Measurements from ENCODE around the gene NCAM2.
"Not testable (repeated sequence)": the region's sequence is repeated elsewhere in the genome, so short reads cannot be mapped to it uniquely, and the experiment has no call there.

NCAM2 gene

GRCh38 chr21:21345872-21346271, 347.7 kb downstream of the NCAM2 start:
- DNase-seq = no peak

DNA sequence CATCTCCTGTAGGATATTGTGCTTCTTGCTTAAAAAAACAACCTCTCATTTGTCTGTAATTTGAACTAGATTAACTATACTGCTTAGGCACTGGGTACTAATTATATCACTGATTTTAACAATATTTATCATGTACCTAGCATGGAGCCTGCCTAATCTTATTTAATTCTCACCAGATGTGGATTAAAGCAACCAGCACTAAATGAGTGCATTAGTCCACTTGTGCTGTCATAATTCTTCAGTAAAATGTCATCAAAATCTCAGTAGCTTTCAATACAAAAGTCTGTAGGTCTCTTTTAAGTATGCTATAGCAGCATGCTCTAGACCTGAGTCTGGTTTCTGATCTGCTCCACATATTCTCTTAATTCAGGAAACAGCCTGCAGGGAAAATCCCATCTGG, 368.1 kb downstream of the NCAM2 start:
- no peak for DNase-seq

- DNase-seq = no peak
Observed at GRCh38 chr21:21367583-21367982, 369.4 kb downstream of the NCAM2 start.

DNA sequence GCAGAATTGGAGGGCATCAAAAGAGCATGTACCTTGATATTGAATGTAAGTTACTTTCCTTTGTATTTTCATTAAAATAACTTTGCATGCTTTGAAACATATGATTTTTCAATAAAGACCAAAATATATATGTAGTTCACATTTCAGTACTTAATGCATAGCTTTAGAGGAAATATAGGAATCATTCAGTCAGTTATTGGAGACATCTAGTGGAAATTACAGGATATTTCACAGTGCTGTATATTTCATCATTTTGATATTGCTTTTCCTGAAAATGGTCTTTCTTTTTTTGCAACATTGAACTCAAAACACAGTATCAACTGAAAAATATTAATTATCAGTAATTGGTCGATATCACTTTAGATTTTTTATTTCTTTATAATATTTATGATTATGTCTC, 375.8 kb downstream of the NCAM2 start:
- no peak for DNase-seq

DNA sequence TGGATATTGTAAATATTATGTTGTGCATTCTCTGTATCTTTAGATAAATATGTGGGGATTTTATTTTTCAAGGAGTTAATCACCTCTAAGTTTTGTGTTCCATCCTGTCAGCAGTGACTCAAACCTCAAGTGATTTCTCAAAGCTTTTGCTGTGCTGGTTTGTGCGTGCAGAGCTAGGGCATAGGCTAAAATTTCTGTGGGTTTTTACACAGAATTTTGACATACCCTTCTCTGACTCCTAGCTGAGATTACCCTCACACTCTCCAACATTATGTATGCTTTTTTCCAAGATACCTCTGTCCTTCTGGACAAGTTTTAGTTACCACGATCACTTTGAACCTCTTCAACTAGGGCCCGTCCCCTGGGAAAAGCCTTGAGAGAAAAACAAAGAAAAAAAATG, 384.9 kb downstream of the NCAM2 start:
- no peak for DNase-seq

DNA sequence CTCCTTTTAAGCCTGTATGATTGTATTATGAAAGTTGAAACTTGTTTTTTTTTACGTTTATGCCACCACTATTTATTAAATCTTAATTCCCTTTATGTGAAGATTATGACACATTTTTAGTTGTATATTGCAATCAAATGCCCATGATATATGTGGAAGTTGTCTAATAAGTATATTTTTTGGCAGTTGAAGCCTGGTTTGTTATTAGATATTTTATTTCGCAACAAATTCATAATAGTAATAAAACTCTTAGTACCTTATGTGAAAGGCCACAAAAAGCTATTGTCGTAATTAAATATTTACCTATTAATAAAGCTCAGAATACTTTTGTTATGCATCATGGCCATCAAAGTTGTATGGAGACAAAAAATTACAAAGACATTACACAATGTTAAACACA, 386.8 kb downstream of the NCAM2 start:
- no peak for DNase-seq

GRCh38 chr21:21385404-21385803, 387.2 kb downstream of the NCAM2 start:
- DNase-seq = no peak

DNA sequence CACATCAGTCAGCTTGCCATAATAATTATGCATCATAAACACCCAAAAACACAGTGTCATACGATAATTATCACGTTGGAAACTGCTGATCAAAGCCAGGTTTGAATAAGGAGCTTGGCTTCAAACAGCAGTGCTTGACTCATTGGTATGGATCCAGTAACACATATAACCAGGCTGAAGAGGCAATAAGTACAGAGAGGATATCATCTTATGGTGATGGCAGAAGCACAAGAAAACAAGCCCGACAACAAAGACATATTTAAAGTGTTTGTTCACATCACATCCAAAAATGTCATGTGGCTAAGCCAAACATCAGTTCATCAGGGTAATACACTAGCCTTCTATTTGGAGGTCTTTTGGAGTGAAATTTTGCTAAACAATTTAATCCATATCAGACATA, 389.7 kb downstream of the NCAM2 start:
- DNase-seq = no peak

- no peak for DNase-seq
Observed at GRCh38 chr21:21394064-21394463, 395.9 kb downstream of the NCAM2 start.

DNA sequence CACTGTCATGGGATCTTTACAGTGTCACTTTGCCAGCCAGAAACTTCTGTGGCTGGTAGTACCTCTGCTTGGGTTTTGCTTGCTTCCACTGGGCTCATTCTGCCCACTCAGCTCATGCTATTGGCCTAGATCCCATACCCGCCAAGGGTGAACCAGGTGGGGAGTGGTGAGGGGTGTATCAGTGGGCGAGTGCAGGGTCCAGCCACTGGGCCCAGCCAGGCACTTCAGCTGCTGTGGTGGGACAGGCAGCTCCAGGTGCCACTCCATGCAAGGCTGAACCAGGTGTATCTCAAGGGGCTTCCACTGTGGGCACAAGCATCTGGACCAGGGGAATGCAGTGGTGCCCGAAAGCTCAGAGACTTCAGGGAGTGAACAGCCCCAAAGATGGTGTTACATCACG, 398.2 kb downstream of the NCAM2 start:
- DNase-seq = no peak

- no peak for DNase-seq
Observed at GRCh38 chr21:21397464-21397863, 399.3 kb downstream of the NCAM2 start.

GRCh38 chr21:21401444-21401843, 403.2 kb downstream of the NCAM2 start:
- no peak for DNase-seq

- not testable (repeated sequence) for DNase-seq
Observed at GRCh38 chr21:21402187-21402586, 404.0 kb downstream of the NCAM2 start.

GRCh38 chr21:21404261-21404660, 406.1 kb downstream of the NCAM2 start:
- DNase-seq = not testable (repeated sequence)

DNA sequence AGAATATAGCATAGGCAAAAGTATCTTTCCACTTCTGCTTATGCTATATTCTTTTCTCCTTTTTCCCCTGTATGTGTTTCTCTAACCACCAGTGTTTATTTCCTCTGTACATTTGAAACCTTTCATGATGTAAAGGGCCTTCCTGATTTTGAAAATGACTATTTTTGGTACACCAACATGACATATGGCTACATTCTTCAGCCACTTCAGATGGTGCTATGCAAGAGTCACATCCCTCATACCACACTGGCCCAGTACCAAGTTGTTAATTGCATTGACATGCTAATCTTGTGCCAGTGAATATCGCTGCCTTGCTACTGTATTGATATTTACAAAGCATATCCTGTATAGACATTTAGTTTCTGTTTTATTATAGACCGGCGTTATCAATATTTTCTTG, 408.7 kb downstream of the NCAM2 start:
- no peak for DNase-seq

GRCh38 chr21:21412096-21412495, 413.9 kb downstream of the NCAM2 start:
- no peak for DNase-seq

DNA sequence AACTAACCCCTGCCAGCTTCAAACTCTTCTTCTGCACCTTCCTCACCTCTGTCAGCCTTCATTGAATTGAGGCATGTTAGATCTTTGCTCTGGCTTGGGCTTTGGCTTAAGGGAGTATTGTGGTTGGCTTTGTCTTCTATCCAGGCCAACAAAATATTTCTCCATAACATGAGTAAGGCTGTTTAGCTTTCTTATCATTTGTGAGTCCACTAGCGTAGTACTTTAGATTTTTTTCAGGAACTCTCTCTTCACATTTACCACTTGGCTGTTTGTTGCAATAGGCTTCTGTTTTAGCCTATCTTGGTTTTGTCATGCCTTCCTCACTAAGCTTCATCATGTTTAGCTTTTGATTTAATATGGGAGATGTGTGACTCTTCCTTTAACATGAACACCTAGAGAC, 417.5 kb downstream of the NCAM2 start:
- DNase-seq = no peak

DNA sequence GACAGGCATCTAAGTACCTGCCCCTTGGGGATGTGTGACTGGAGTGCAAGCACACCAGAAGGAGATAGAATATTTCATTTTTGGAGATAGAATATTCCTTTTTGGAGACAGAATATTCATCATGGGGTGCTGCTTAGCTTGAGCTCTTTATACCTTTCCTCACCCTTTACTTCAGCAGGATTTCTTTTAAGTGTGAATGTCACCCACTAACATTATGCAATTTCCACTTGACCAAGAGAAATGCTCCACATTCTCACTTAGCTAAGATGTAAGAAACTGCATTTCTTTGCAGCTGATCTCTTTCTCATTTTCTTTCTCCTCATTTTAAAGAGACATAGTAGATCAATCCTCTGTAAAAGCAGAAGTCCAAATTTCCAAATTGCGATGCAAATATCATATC, 436.7 kb downstream of the NCAM2 start:
- DNase-seq = no peak

- no peak for DNase-seq
Observed at GRCh38 chr21:21436012-21436534, 437.9 kb downstream of the NCAM2 start.

- DNase-seq = no peak
Observed at GRCh38 chr21:21439761-21440160, 441.6 kb downstream of the NCAM2 start.

GRCh38 chr21:21457077-21457476, 458.9 kb downstream of the NCAM2 start:
- no peak for DNase-seq

DNA sequence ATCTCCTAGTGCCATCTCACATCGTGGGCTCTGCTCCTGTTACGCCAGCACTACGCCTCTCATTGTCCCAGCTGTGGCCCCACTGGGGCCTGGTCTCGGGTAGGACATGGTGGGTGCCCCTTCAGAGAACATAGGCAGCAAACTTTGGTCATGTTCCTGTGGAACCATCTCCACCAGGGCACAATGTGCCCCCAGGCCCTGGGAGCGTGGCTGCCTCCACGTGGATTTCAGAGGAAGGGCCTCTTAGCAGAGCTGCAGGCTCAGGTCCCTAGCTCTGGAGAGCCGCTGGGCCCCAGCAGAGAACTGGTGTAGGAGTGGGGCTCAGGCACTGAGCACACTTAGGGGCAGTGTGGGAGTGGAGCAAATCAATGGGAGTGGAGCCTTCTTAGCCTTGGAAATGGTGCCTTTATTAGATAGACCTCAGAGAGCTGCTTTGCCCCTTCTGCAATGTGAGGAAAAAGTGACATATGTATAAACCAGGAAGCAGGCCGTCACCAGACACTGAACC, 460.0 kb downstream of the NCAM2 start:
- DNase-seq = no peak

DNA sequence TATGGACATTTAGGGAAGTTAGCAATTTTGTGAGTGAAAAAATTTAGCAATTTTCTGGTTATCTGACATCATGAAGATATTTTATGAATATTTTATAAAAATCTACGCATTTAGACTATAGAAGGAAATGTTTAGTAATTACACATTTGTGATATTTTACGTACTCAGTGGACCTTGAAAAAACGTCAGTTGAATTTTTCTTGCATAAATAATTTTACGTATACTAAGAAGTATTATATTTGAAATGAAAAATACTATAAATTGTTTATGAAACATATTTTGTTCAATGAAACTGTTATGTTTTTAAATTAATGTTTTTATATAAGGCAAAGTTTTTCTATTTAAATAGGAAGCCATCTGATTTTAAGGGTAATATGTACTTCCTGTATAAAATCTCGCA, 462.8 kb downstream of the NCAM2 start:
- DNase-seq = no peak

- no peak for DNase-seq
Observed at GRCh38 chr21:21463456-21463855, 465.2 kb downstream of the NCAM2 start.

GRCh38 chr21:21464684-21465083, 466.5 kb downstream of the NCAM2 start:
- no peak for DNase-seq

- no peak for DNase-seq
Observed at GRCh38 chr21:21466752-21467151, 468.5 kb downstream of the NCAM2 start.
